Kidney tubule cell (primary cell): Measurements from ENCODE around the gene NLRC3.

Experiments used
- DNase-seq: peaks from one replicate; pipeline ENCODE4 v3.0.0-alpha.2; 2018; ENCODE audit warnings: low spot score

NLRC3 gene

DNA sequence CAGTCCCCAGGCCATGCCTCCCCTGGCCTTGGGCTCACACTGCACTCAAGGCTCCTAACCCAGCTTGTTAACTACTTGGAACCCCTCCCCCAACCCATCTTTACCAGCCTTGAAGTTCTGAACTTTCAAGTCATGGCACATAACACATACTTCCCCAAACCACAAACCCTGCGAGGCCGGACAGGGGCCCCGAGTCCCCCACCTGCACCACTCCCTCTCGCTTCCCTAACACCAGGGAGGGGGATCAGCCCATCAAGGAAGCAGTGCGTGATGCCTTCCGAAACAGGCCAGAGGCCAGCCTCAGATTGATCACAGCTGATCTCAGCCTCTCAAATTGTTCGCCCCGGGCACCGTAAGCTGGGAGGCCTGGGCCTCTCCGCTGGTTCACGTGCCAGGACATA lies 3.0 kb upstream of the NLRC3 start:
- no peak for DNase-seq

DNA sequence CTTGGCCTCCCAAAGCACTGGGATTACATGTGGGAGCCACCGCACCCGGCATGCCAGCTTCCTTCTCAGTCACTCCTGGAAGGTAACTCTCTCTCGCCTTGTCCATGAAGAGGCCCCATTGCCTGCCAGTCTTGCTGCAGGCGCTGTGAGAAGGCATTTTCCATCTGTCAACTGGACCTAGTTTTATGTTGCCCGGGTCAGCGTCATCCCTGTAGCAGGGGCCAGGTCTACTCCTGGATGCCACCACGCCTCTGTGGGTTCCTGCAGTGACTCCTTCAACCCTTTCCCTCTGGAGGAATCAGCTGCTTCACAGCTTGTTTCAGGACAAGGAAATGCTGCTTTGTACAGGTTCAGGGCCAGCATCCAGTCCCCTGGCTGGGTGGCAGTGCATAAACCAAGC lies 2.6 kb upstream of the NLRC3 start:
- DNase-seq = no peak

DNA sequence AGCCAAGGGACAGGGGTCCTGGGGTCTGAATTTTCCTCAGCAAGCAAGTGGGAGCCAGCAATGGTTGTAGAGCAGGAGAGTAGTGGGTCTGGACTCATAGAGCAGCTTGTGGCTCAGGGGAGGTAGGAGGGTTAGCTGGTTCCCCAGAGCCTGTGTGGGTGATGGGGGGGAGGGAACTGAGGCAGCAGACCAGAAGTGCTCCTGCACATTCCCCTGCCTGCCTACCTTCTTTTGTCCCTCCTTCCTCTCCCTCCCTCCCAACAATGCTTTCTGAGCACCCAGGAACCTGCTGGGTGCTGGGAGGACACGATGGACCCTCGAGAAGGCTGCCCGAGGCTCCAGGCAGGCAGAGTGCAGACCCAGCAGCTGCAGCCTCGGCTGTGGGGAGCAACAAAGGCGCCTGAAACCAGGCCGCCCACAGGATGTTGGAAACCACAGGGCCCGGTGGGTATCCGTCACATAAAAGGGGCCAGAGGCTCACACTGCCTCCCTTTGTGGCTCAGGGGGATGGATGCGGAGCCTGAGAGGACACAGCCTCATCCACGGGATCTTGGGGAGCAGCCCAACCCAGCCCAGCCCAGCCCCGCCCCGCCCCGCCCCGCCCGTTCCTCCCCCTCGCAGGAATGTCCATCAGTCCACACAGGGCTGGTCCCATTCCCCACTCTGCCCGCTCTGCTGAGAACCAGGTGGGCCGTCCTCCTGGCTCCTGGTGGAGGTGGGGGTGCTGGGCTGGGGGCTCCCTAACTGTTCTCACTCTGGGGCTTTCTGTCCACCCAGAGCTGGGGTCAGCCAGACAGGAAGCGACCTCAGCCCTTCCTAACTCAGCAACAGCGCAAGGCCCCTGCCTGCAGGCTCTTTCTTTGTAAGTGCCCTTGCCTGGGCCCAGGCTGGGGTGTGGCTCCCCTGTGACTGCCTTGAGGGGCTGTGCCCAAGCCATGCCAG lies 1.7 kb upstream of the NLRC3 start:
- DNase-seq = no peak

DNA sequence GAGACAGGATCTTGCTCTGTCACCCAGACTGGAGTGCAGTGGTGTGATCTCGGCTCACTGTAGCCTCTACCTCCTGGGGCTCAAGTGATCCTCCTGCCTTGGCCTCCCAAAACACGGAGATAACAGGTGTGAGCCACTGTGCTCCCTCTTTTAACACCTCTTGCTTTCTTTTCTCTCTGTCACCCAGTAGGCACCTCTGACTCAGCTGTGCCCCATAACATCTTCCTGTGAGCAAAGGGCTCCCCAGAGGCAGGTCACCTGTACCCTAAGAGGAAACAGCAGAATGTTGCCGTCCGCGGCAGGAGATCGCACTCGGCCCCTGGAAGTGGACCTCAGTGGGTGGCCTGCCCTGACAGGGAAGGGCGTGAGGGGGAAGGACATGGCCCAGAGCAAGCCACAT lies 918 bp upstream of the NLRC3 start:
- DNase-seq = no peak

GRCh38 chr16:3576211-3576610 lies 992 bp downstream of the NLRC3 start:
- DNase-seq = no peak

DNA sequence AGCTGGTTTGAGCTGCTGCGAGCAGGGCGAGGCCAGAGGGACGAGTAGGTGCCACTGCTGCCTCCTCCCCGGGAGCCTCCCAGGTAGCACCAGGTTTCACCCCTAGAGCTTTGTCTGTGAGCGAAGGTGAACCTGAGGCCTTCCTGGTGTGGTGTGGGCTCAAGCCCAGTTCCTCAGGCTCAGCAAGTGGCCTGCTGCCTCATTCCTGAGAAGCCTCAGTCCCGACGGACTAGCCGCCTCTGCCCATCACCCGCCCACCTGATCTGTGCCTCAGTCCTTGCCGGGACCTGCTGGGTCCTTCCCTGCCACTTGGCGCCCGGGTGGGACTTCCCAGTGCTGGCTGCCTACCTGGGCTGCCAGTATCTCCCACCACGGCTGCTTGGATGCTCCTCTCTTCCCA lies 1.7 kb downstream of the NLRC3 start:
- DNase-seq = no peak

DNA sequence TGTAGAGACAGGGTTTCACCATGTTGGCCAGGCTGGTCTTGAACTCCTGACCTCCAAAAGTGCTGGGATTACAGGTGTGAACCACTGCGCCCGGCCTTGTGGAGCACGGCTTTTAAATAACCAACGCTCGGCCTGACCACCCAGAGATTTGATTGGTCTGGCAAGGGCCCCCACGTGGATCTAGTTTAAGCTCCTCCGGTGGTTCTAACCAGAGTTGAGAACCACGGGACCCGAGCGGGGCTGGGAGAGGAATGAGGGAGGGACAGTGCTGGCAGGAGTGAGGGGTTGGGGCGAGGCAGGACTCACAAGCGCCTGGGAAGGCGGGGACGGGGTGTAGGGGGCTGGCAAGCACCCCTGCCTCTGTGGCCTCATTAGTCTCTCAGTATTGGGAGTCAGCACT lies 3.0 kb downstream of the NLRC3 start:
- no peak for DNase-seq

DNA sequence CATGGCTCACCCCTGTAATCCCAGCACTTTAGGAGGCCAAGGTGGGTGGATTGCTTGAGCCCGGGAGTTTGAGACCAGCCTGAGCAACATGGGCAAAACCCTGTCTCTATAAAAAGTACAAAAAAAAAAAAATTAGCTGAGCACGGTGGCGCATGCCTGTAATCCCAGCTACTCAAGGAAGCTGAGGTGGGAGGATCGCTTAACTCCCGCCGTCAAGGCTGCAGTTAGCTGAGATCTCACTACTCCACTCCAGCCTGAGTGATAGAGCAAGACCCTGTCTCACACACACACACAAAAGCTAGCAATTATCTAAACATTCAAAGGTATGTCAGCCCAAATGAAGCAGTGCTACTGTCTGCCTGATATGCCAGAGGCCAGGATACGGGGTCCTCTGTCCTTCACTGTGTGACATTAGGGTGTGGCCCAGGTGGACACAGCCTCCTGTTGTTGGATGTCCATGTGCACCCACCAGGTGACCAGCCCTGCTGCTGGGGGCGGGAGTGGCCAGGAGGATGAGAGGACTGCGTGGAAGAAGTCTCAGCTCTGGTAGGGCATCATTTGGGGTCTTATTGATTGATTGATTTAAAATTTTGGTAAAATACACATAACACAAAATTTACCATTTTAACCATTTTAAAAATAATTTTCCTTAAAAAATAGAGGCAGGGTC lies 3.9 kb downstream of the NLRC3 start:
- DNase-seq = no peak

DNA sequence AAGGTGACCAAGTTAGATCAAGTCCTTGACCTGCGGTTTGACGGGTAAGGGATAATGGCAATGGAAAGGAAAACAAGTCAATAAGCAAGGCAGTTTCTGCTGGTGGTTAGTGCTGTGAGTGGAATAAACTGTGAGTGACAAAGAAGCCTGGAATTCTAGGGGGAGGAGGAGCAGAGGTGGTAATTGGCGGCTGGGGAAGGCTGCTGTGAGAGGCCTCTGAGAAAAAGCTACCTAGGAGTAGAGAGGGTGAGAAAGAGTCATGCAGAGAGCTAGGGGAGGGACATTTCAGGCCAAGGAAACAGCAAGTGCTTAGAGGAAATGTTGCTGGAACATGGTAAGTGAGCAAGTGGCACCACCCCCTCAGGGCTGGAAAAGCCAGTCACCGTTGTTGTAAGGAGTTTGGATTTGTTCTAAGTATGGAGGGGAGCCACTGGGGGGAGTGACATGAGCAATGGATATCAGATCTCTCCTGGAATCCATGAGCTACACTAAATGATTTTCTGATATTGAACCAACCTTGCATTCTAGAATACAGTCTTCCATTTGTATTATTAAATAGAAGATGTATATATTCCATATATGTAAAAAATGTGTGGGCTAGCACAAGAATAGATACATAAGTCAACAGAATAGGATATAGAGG lies 6.7 kb downstream of the NLRC3 start:
- peak; percentile 86 for DNase-seq

DNA sequence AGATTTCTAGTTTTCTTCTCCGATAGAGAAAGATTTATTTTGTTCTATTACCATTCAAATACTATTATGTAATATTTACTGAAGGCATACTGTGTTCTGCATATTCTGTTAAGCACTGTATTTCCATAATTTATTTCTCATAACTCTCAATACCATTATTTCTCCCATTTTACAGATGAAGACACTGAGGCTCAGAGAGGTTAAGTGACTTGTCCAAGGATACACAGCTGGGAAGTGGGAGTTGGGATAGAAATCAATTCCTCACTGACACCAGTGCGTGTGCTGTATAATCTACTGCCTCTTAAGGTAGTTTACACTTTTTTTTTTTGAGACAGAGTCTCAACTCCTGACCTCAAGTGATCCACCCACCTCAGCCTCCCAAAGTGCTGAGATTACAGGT lies 7.4 kb downstream of the NLRC3 start:
- DNase-seq = no peak

DNA sequence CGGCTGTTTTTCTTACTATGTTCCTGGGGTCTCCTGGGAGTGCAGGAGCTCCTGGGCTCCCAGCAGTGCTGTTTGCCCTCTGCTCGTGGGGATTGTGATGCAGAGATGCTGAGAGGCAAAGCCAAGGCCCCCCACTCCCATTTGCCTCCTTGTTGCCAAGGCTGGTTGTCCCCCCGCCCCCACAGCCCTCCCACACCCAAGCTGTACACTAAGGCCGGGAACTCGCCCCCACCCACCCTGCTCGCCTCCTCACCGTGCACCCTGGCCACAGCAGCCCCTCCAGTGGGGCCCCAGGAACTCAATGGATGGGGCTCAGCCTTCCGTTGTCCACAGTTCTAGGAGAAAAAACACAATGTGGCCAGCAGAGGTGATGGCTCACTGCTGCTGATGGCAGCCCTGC lies 10.2 kb downstream of the NLRC3 start:
- no peak for DNase-seq

DNA sequence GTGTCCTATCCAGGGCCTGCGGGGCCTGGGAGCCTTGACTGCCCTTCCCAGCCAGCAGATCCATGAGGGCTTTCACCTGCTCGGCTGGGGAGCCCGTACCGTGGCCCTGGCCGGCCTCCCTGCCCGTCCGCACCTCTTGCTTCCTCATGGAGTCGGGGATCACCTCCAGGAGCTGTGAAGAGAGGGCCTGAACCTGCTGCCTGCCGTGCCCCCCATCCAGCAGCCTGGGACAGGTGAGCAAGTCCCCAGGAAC lies 12.4 kb downstream of the NLRC3 start:
- no peak for DNase-seq

GRCh38 chr16:3564130-3564888 lies 12.9 kb downstream of the NLRC3 start:
- no peak for DNase-seq

DNA sequence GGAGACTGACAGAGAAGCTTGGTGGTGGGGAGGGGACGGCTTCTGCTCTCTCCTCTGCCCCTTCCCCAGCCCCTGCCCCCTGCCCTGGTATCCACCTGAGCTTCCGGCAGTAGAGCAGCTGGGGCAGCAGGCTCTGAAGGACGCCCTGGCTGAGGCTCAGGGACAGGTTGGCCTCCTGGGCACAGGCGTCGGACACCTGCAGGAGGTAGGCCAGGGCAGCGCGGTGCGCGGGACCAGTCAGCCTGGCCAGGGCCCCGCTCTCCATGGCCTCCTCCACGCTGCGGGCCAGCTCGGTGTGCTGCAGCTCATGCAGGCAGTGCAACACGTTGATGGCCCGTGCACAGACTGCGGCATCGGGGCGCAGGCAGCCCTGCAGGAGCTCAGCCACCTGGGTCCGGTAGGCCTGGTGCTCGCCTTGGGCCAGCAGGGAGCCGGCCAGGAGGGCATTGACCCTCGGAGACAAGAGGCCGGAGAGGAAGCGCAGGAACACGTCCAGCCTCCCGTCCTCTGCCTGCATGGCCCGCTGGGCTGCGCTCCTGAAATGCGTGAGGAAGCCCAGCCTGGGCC lies 14.2 kb downstream of the NLRC3 start:
- no peak for DNase-seq

GRCh38 chr16:3561626-3562025 lies 15.6 kb downstream of the NLRC3 start:
- DNase-seq = no peak

GRCh38 chr16:3554351-3554928 lies 22.8 kb downstream of the NLRC3 start:
- DNase-seq = no peak

DNA sequence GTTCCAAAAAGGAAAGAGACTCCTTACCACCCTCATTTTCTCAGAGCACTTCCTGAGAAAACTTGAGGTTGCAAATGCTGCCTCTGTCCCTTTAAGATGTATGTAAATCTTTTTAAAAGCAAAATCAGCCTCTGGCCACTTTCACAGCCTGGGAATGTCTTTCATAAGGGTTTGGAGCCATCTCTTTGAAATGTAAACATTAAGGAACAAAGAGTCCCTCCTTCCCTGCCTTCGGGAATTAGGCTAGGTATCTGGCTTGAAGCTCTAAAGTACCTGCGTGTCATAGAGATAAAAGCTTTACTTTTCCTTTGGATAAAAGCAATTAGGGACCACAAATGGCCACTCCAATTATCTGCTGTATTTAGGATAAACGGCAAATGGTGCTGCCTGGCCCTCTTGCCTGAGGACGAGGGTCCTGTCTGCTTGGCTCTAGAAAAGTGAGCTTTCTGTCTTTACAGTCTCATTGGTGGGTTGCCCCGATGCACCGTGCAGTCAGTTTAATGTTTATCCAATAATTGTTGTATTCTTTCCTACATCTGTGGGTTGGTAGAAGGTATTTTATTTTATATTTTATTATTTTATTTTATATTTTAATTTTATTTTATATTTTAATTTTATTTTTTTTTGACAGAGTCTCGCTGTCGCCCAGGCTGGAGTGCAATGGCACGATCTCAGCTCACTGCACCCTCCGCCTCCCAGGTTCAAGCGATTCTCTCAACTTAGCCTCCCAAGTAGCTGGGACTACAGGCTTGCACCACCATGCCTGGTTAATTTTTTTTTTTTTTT lies 23.9 kb downstream of the NLRC3 start:
- no peak for DNase-seq

GRCh38 chr16:3550851-3551847 lies 26.1 kb downstream of the NLRC3 start:
- no peak for DNase-seq

- no peak for DNase-seq
Observed at GRCh38 chr16:3549906-3550305, 27.3 kb downstream of the NLRC3 start.

- DNase-seq = no peak
Observed at GRCh38 chr16:3548859-3549258, 28.3 kb downstream of the NLRC3 start.
